K562 (cell line): ENCODE measurements around the gene BCAN. TPM values are rescaled to one million over a fixed set of nuclear protein-coding genes. Genes with fewer than 3 reads are reported as not detected.

Experiments
- FOS ChIP-seq: IDR thresholded peaks from 3 replicates; pipeline ENCODE4 v1.6.1; 2011; ENCODE audit not compliant: insufficient read length; ENCODE audit errors: extremely low read depth
- HBP1 ChIP-seq: fragments of 450-650 bp; formaldehyde crosslinking; IDR thresholded peaks from 2 replicates; pipeline ENCODE4 v1.4.0; 2022; ENCODE audit warnings: missing genetic modification characterization
- HIVEP1 ChIP-seq: fragments of 250-450 bp; sonication (Bioruptor Pico); IDR thresholded peaks from 2 replicates; pipeline ENCODE4 v1.4.0; 2020; ENCODE audit warnings: mild to moderate bottlenecking
- MLLT1 ChIP-seq, 2 experiments: fragments of 450-650 bp; IDR thresholded peaks; 2 replicates each; pipeline ENCODE4 v1.6.1; 2016
- RBM25 ChIP-seq: fragments of 200-400 bp; formaldehyde crosslinking; IDR thresholded peaks from 2 replicates; pipeline ENCODE4 v1.6.1; 2018; ENCODE audit warnings: low read length, low read depth, moderate library complexity; ENCODE audit not compliant: severe bottlenecking
- TAL1 ChIP-seq: fragments of 450-650 bp; IDR thresholded peaks from 2 replicates; pipeline ENCODE4 v1.6.1; 2016; ENCODE audit warnings: mild to moderate bottlenecking
- YY1 ChIP-seq, 3 experiments: IDR thresholded peaks; 2 replicates each; pipeline ENCODE4 v1.6.1; 2011; ENCODE audit warnings: low read length in 2 of 3, mild to moderate bottlenecking in 2 of 3, moderate library complexity in 2 of 3, borderline replicate concordance in 1 of 3, control low read depth in 1 of 3, low read depth in 1 of 3; ENCODE audit not compliant: insufficient read depth in 3 of 3, insufficient replicate concordance in 2 of 3, control insufficient read depth in 1 of 3, insufficient read length in 1 of 3; ENCODE audit errors: extremely low read depth in 1 of 3
- ZBTB17 ChIP-seq: fragments of 450-650 bp; formaldehyde crosslinking; IDR thresholded peaks from 2 replicates; pipeline ENCODE4 v1.4.0; 2020; ENCODE audit warnings: mild to moderate bottlenecking
- ZBTB8A ChIP-seq: fragments of 450-650 bp; IDR thresholded peaks from 2 replicates; pipeline ENCODE4 v1.6.1; 2018; ENCODE audit warnings: mild to moderate bottlenecking, moderate library complexity; ENCODE audit not compliant: partially characterized antibody
- ZNF318 ChIP-seq, 2 experiments: fragments of 450-650 bp; IDR thresholded peaks; 2 replicates each; pipeline ENCODE4 v1.6.1; 2016; ENCODE audit warnings: mild to moderate bottlenecking in 2 of 2, borderline replicate concordance in 1 of 2, low read depth in 1 of 2, moderate library complexity in 1 of 2
- ZNF740 ChIP-seq, 3 experiments: fragments of 200-800 bp in 1 of 3; sonication (Bioruptor generic) in 1 of 3; sonication (generic) in 1 of 3; formaldehyde crosslinking in 1 of 3; IDR thresholded peaks; 2 replicates each; pipeline versions ENCODE4 v1.6.1 to v1.8.0; 2016 to 2022; ENCODE audit warnings: mild to moderate bottlenecking in 2 of 3, missing compliant biosample characterization in 2 of 3, missing genetic modification characterization in 2 of 3, missing genetic modification reagents in 1 of 3
- polyA plus RNA-seq, 8 experiments: library from polyadenylated mRNA; depleted of rRNA in 4 of 8; stranded (reverse) in 5 of 8; unstranded in 3 of 8; fragments of >200 nt; fragmentation: Nextera tagmentation in 2 of 8; fragmentation: Illumina TruSeq in 1 of 8; extraction: Ambion mirVana in 2 of 8; extraction: Trizol in 1 of 8; gene quantifications; 2 replicates each; pipeline versions ENCODE4 v1.2.1 to v1.2.3, GENCODE V29; 2011 to 2014; ENCODE audit warnings: inconsistent platforms in 1 of 8, missing spikeins in 1 of 8
- total RNA-seq, 7 experiments: library from RNA; depleted of rRNA in 6 of 7; stranded (reverse); fragments of >200 nt in 6 of 7; fragmentation: Illumina TruSeq in 2 of 7; extraction: Trizol in 2 of 7; gene quantifications; 2 replicates each; pipeline versions ENCODE4 v1.2.1 to v1.2.3, GENCODE V29; 2011 to 2021; ENCODE audit warnings: low replicate concordance in 1 of 7

The BCAN gene
- total and polyA plus RNA-seq, 9 of the 15 experiments (the other 6 are each of a cell fraction or from before 2014, with no cell fraction given), result 0.04 to 0.33 (median 0.14) TPM; not detected in 5

- TF ChIP-seq ZNF740 (CRISPR knock-in tag; IDR thresholded peaks at IDR 0.05) (peak; percentile 93), ZNF740 (tag; IDR thresholded peaks at IDR 0.05) (peak in 1 of 2 experiments; percentile 98; a peak in 2 of 4 replicates), ZNF318 (IDR thresholded peaks at IDR 0.05; ENCODE audit: borderline replicate concordance in 1 of 2, low read depth in 1 of 2) (peak in 1 of 2 experiments; percentile 91; a peak in 2 of 4 replicates), ZBTB8A (no peak), HIVEP1 (CRISPR knock-in tag) (no peak), HBP1 (peak; percentile 92), ZBTB17 (CRISPR knock-in tag) (peak; percentile 36; the same call in 1 of the 2 replicates), RBM25 (no peak), FOS (peak; percentile 64), YY1 (IDR thresholded peaks at IDR 0.05; ENCODE audit: borderline replicate concordance in 1 of 3, control insufficient read depth in 1 of 3, extremely low read depth in 1 of 3, insufficient read depth in 3 of 3, insufficient read length in 1 of 3, insufficient replicate concordance in 2 of 3, low read depth in 1 of 3, low read length in 2 of 3) (peak in 2 of 3 experiments; percentile 3 to 67), MLLT1 (IDR thresholded peaks at IDR 0.05) (peak; percentile 62 to 73; a peak in 3 of 4 replicates), TAL1 (no peak)
These were observed 18.3 kb downstream of the BCAN start (continued) for GRCh38 chr1:156659988-156660751.
